Erythroblast (primary cell): ENCODE data around the gene FCRL3.

Experiments used
- GATA1 ChIP-seq: IDR thresholded peaks from 2 replicates; pipeline ENCODE4 v1.6.1; 2011; ENCODE audit warnings: low read depth, mild to moderate bottlenecking, control low read depth, low read length, moderate library complexity
- POLR2A ChIP-seq: IDR thresholded peaks from 2 replicates; pipeline ENCODE4 v1.6.1; 2011; ENCODE audit warnings: mild to moderate bottlenecking, low read length

GRCh38 chr1:157703981-157704380 lies 3.4 kb upstream of the FCRL3 start:
- TF ChIP-seq POLR2A (no peak), GATA1 (no peak)
